ENCODE data around the gene DKK3.

GRCh38 chr11:12005061-12005460 is 3.4 kb downstream of the DKK3 start:
- TF ChIP-seq TEAD4 (IDR thresholded peaks at IDR 0.05; ENCODE audit: borderline replicate concordance, insufficient read depth) (no peak), CTCF (IDR thresholded peaks at IDR 0.05) (no peak), EP300 (IDR thresholded peaks at IDR 0.05; ENCODE audit: borderline replicate concordance in 1 of 2, low read depth in 1 of 2, low read length in 1 of 2) (no peak), GABPA (IDR thresholded peaks at IDR 0.05; ENCODE audit: low read depth) (no peak), MEF2A (IDR thresholded peaks at IDR 0.05; ENCODE audit: borderline replicate concordance, low read depth) (no peak), POLR2AphosphoS5 (IDR thresholded peaks at IDR 0.05; ENCODE audit: low read depth, low read length) (no peak), ZBTB33 (IDR thresholded peaks at IDR 0.05; ENCODE audit: borderline replicate concordance, low read depth) (no peak), EZH2phosphoT487 (IDR thresholded peaks at IDR 0.05; ENCODE audit: borderline replicate concordance, low read depth) (no peak)
- TF ChIP-seq, protein P1, sequence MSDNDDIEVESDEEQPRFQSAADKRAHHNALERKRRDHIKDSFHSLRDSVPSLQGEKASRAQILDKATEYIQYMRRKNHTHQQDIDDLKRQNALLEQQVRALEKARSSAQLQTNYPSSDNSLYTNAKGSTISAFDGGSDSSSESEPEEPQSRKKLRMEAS (IDR thresholded peaks at IDR 0.05; ENCODE audit: low read depth), result no peak
- TF ChIP-seq, protein P2, sequence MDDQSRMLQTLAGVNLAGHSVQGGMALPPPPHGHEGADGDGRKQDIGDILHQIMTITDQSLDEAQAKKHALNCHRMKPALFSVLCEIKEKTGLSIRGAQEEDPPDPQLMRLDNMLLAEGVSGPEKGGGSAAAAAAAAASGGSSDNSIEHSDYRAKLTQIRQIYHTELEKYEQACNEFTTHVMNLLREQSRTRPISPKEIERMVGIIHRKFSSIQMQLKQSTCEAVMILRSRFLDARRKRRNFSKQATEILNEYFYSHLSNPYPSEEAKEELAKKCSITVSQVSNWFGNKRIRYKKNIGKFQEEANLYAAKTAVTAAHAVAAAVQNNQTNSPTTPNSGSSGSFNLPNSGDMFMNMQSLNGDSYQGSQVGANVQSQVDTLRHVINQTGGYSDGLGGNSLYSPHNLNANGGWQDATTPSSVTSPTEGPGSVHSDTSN (IDR thresholded peaks at IDR 0.05), result no peak
